Measurements from ENCODE around the gene LRCH1.
A peak's percentile ranks its signal among the peaks of the same experiment; 100 is the strongest.

Gene LRCH1

GRCh38 chr13:46535825-46536224 lies 17.1 kb upstream of the LRCH1 start:
- DNase-seq = peak; percentile 11

GRCh38 chr13:46536341-46536740 lies 16.6 kb upstream of the LRCH1 start:
- DNase-seq = no peak

GRCh38 chr13:46539231-46539630 lies 13.7 kb upstream of the LRCH1 start:
- no peak for DNase-seq

GRCh38 chr13:46541210-46541609 lies 11.8 kb upstream of the LRCH1 start:
- DNase-seq = no peak

- no peak for DNase-seq
These were observed 10.1 kb upstream of the LRCH1 start for GRCh38 chr13:46542833-46543232.

GRCh38 chr13:46543287-46543686 lies 9.7 kb upstream of the LRCH1 start:
- DNase-seq = no peak

- no peak for DNase-seq
These were observed 8.8 kb upstream of the LRCH1 start for GRCh38 chr13:46544208-46544607.

- no peak for DNase-seq
These were observed 8.2 kb upstream of the LRCH1 start for GRCh38 chr13:46544811-46545210.

GRCh38 chr13:46546084-46546768 lies 6.7 kb upstream of the LRCH1 start:
- DNase-seq = no peak

GRCh38 chr13:46550822-46551221 lies 2.1 kb upstream of the LRCH1 start:
- DNase-seq = no peak

- DNase-seq = peak; percentile 80
These were observed 1.3 kb upstream of the LRCH1 start for GRCh38 chr13:46551410-46552302.

- DNase-seq = no peak
These were observed 677 bp upstream of the LRCH1 start for GRCh38 chr13:46552303-46552682.

GRCh38 chr13:46553521-46553885 lies 533 bp downstream of the LRCH1 start:
- DNase-seq = no peak

- peak; percentile 88 for DNase-seq
These were observed 1.2 kb downstream of the LRCH1 start for GRCh38 chr13:46553886-46554858.

GRCh38 chr13:46554951-46555350 lies 2.0 kb downstream of the LRCH1 start:
- peak; percentile 12 for DNase-seq

- no peak for DNase-seq
These were observed 2.9 kb downstream of the LRCH1 start for GRCh38 chr13:46555722-46556417.

- DNase-seq = no peak
These were observed 3.4 kb downstream of the LRCH1 start for GRCh38 chr13:46556418-46556779.

GRCh38 chr13:46559272-46559805 lies 6.4 kb downstream of the LRCH1 start:
- peak; percentile 14 for DNase-seq

GRCh38 chr13:46560778-46561177 lies 7.8 kb downstream of the LRCH1 start:
- no peak for DNase-seq

GRCh38 chr13:46561286-46561685 lies 8.3 kb downstream of the LRCH1 start:
- DNase-seq = no peak

- peak; percentile 21 for DNase-seq
These were observed 8.7 kb downstream of the LRCH1 start for GRCh38 chr13:46561691-46562090.

GRCh38 chr13:46562152-46562551 lies 9.2 kb downstream of the LRCH1 start:
- no peak for DNase-seq
